8988T (cell line): ENCODE measurements around the gene DDX39B.

Experiments used
- DNase-seq: peaks from one replicate; pipeline ENCODE4 v3.0.0; 2011

The DDX39B gene

DNA sequence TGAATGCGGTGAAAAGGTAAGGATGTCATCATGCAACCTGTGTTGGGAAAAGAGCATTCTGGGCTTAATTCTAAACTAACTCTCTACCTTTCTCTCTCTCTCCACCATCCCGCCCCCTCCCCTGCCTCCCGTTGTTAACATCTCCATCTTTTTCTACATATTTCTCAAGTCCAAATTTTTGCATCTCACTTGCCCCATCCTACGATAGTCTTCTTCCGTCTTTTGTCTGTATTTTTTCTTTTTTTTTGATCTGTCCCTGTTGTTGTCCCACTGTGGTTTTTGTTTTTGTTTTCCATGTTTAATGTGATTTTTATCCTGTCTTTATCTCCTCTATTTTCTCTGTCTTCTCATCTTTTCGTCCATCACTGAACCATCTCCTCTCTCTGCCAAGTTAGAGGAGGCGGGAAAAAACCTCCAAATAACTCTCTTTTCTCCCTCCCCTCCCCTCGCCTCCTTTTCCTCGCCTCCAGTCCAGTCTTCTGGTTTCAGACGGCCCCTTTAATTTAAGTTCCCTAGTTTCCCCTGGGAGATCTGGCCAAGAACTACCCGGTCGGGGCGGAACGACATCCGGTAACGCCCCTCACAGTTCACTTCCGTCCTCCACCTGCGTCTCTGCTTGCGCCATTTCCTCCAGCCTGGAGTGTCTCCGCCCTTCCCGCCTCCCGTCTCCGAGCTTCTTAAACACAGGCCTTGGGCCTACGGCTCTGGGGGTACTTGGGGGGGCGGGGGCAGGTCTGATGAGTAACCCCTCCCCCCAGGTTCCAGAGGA, 5.3 kb upstream of the DDX39B start, which contains the start of gene NFKBIL1:
TSS of gene NFKBIL1 (plus strand) at position 651 of the 769 bp plus-strand sequence. CDS start at position 738, 87 bp downstream.
- DNase-seq = peak; percentile 73

DNA sequence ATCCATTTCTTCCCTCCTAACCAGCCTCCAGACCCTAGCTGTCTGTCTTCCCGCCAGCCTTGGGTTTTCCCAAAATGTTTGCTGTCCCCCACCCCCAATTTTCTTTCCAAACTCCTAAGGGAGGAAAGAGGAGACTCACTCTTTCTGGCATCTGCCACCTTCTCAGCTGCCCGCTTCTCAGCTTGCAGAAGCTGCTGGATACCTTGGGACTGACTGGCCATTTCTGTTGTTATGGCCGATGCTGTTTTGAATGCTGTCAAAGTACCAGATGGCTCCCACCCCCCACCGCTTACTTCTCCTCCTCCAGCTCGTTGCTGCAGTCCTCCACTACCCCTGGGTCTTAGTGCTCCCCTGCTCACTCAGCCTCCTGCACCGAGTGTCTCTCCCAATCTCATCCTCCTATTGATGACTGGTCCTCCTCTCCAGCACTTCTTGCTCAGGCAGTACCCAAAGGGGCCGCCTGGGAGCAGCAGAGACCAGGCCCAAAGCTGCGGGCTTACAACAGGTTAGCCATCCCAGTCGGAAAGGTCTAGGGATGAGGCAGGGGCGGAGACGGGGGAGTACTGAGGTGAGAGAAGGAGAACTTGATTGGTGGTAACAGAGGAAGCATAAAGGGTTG, 4.6 kb upstream of the DDX39B start, which contains the start of gene ATP6V1G2:
TSS of gene ATP6V1G2 (minus strand) at position 270 of the 619 bp plus-strand sequence. CDS start at position 221, 49 bp downstream.
- DNase-seq = no peak

DNA sequence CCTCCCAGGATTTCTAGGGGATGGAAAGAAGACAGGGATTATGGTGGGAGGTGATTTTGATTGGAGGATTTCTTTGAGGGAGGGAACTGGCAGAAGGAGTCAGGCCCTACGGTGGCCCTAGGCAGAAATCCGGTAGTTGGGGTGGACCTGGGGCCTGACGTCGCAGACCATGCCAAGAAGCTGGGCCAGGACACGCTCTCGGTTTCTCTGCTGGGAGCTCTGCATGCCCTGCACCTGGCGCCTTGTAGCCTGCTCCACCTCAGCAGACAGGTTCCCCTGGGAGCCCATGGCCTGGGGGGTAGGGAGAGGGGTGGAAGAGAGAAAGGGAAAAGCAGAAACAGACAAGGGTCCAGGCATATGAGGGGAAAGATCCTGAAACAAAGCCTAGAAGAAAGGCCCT, 3.5 kb upstream of the DDX39B start:
- DNase-seq = no peak

DNA sequence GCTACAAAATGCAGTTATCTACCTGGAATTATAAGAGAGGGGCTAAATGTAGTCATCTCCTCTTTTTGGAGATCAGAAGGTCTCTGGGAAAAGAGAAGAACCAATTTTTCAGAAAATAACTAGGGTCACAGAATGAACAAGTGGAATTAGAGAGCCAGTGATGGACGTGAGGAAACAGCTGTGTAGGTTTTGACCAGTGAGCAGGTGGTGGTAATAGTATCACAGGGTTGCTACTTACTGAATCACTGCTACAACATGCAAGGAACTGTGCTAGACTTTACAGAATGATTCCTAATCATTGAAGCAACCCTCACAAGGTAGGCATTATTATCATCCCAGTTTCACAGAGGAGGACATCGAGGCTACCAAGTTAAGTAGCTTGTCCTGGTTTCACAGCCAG, 2.9 kb upstream of the DDX39B start:
- no peak for DNase-seq

DNA sequence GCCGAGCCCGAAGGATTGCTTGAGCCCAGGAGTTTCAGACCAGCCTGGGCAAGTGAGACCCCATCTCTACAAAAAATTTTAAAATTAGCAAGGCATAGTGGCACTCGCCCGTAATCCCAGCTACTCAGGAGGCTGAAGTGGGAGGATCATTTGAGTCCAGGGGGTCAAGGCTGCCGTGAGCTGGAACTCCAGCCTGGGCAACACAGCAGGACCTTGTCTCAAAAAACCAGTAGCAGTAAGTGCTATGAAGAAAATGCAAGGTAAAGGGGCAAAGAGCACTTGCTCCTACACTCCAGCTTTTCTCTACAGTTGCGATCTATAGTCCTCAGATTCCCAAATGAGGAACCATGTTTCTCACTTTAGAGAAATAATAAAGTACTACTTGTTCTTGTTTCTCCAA, 1.8 kb upstream of the DDX39B start:
- DNase-seq = no peak

DNA sequence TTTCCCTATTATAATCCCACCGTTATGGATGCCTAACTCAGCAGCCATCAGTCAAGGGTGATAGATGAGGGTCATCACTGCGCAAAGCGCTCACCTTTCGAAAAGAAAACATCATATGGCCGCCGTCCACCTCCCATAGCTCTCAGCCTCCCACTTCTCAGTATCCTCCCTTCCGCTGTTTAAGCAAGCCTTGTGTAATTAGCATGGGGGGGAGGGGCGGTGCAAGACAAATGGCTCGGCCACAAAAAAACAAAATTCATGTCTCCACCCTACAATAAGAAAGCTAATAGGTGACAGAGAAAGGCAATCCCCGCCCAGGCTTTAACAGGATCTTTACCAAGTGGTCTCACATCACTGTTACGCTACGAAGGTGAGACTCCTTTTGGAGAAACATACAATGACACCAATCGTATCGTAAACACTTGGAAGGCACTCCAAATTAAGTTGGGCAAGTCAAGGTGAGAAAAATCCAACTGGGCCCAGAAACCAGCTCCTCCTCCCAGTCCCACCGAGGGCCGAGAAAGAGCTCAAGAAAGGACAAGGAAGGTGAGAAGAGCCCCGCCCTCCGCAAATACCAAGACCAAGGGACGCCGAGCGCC, 645 bp downstream of the DDX39B start:
- no peak for DNase-seq

DNA sequence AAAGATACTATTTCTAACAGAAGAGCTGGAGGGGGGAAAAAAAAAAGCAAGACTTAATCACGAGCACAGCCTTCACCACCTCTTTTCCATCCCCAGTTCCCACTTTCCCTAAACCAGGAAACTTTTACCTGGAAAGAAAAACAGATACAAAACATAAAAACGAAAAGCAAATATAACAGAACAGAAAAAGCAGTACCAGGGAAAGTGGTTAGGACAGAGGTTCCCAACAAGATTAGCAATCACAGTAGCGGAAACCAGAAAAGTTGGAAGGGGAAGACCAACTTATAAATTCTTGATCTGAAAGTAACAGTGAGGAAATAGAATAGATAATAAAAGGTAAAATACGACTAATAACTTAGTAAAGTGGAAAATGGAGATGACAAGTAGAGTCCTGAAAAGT, 1.2 kb downstream of the DDX39B start:
- DNase-seq = no peak

DNA sequence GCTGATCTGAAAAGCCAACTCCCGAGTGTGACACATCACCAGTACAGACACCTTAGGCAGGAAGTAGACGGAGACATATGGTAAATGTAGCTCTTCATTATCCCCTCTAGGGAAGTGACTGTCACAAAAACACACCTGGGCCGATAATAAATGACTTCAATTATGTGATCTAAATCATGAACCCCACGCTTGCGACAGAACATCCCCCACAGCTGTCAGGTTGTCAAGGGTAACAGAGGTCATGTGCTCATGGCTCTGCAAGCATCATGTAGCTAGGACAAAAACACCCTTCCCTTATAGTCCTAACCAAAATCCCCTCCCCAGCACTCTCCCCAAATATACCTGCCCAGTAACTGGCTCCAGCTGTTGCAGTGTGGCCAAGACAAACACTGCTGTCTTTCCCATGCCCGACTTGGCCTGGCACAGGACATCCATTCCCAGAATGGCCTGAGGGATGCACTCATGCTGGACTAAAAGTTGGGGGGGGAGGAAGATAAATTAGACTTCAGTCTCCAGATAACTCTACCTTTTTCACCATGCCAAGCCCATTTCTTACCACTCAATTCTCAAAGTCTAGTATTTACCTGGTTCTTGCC, 2.9 kb downstream of the DDX39B start:
- no peak for DNase-seq

DNA sequence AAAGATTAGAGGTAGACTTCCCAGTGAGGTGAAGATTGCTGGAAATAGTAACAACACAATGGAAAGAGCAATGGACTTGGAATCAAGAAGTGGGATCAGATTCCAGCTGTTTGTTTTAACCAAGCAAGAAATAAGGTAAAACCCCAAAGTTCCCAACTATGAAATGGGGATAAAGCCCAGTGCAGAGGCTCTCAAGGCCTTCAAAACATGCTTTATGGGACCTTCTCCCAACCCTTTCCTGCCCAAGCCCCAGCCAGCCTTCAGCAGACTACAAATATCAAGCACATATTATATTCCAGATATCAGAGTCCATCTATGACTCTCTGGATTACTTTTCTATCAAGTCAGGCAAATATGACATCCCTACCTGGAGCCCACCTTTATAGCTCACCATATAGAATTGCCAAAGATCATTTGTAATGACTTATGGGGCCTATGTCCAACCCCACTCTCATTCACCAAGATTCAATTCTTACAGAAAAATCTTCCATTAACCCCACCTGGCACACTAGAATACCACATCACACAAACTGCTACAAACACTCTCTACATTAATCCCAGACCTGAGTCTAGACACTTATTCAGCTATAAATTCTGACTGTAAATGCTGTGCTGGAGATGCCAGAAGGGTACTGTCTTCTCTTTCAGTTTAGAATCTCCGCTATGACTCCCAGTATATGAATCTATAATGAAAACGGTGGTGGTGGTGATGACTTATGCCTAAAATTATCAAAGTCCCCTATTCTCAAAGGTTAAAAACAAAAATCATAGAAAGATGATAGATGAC, 6.1 kb downstream of the DDX39B start:
- no peak for DNase-seq

DNA sequence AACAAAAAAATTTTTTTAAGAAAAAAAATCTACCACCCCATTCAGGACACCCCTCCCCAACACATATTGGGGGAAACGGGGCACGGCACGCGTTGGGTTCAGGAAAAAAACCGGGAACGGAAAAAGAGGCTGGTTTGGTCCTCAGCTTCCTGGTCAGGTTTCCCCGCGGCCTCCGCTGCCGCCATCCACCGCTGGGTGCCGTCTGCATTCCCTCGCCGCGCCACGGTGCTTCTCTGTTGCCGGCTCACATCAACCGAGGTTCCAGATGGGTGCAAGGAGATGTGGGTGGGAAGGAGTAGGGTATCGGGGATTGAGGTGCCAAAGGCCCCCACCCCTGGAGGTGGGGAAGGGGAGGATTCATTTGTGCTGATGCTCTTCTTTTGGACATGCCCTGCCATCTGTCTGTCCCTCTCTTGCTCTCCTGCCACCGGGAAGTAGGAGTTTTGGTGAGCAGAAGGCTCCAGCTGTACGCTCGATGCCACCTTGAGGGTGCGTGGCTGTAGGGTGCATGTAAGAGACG, 7.2 kb downstream of the DDX39B start:
- no peak for DNase-seq

DNA sequence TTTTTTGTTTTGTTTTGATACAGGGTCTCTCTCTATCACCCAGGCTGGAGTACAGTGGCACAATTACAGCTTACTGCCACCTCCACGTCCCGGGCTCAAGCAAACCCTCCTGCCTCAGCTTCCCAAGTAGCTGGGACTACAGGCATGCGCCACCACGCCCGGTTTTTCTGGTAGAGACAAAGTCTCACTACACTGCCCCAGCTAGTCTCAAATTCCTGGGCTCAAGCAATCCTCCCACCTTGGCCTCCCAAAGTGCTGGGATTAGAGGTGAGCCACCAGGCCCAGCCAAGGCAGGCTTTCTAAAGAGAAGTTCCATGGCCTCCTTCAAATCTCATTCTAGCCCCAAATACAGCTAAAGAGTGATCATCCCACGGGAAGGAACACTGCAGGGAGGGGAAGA, 7.8 kb downstream of the DDX39B start:
- no peak for DNase-seq

DNA sequence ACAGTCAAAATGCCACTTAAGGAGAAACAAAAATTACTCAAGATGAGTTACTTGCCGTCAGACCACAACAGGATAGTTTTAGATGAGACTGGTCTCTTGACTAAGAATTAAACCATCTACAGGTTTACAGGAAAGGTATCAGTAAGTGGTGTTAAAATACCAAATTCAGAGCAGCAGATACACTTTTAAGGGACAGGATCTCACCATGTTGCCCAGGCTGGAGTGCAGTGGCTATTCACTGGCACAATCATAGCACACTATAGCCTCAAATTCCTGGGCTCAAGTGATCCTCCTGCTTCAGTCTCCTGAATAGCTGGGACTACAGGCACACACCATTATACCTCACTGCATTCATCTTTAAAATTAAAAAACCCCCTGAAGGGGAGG, 8.4 kb downstream of the DDX39B start:
- DNase-seq = no peak

DNA sequence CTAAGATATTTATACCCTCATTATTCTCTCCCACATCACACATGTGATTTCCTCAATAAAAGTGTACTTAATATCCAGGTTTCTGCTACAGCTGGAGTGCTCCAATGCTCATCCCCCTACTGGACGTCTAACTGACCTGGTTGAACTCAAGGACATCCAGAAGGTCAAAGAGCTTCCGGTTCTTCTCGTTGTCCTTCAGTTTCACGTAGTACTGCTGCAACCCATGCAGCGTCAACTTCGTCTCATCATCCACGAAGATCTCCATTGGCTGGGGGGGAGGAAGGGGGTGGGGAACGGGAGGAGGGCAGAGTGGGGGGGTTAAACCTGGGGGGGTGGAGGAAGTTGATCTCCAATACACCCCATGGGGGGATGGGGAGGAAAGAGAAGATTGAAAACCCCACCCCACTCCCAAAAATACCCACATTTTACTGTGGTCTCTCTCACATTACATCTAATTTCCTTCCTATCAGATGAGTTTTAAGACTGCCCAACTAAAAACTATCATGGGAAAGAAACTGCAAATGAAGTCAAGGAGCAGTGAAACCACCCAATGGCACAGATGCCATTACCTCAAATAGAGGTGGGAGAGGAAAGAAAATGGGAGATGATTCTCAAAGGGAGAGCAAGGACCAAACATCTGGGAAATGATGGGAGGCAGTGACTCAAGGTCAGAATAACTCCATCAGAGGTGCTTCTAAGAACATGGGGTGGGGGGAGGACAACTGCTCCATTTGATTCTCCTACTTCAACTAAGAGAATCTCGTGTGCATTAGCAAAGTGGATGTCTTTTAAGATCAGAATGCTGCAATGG, 9.0 kb downstream of the DDX39B start:
- DNase-seq = no peak

DNA sequence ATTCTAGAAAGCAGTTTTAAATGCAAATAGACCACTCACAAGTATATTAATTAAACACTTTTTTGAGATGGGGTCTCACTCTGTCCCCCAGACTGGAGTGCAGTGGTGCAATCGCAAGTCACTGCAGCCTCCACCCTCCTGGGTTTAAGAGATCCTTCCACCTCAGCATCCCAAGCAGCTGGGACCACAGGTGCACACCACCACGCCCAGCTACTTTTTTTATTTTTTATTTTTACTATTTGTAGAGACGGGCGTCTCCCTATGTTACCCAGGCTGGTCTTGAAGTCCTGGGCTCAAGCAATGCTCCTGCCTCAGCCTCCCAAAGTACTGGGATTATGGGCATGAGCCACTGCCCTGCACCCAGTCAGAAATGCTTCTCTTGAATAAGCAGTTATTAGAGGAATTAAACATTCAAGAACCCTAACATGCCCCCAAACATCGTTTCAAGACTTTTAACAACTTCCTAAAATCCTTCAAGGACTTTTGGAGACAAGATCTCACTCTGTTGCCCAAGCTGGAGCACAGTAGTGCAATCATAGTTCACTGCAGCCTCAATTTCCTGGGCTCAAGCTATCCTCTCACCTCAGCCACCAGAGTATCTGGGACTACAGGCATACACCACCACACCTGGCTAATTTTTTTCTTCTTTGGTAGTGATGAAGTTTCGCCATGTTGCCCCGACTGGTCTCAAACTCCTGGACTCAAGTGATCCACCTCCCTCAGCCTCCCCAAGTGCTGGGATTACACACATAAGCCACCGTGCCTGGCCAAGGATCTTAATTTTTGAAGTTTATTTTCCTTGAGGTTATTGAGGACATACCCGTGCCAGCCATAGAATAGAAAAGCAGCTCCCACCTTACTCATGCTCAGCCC, 9.8 kb downstream of the DDX39B start:
- no peak for DNase-seq

DNA sequence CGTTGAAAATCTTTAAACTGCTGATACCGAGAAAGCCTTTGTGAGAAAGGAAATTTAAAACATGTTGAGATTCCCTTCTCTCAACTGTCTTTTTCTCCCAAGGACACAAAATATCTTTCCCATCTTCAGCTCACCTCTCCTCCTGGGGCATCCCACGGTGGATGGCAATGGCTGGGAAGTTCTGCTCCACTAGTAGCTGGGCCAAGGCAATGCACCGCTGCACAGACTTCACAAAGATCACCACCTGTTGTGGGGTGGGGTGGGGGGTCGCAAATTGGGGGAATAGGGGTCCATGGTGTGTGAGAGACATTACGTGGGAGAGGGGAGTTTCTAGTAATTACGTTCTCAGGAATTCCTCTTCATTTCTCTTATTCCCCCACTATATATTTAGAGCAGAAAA, 10.6 kb downstream of the DDX39B start:
- no peak for DNase-seq

DNA sequence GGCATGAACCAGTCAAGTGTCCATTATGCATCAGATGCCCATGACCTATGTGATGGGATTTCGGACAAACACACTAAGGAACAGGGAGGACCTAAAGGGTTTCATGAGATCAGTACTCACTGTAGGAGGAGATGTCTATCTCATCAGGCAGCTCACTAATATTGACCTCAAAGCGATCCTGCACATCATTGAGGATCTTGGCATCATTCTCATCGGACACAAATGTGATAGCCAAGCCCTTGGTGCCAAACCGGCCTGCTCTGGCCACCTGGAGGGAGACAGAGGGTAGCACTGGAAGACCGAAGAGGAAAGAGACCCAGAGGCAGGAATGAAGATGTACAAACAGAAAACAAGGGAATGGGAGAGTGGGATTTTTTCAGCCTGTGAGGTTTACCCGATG, 11.1 kb downstream of the DDX39B start:
- DNase-seq = no peak

DNA sequence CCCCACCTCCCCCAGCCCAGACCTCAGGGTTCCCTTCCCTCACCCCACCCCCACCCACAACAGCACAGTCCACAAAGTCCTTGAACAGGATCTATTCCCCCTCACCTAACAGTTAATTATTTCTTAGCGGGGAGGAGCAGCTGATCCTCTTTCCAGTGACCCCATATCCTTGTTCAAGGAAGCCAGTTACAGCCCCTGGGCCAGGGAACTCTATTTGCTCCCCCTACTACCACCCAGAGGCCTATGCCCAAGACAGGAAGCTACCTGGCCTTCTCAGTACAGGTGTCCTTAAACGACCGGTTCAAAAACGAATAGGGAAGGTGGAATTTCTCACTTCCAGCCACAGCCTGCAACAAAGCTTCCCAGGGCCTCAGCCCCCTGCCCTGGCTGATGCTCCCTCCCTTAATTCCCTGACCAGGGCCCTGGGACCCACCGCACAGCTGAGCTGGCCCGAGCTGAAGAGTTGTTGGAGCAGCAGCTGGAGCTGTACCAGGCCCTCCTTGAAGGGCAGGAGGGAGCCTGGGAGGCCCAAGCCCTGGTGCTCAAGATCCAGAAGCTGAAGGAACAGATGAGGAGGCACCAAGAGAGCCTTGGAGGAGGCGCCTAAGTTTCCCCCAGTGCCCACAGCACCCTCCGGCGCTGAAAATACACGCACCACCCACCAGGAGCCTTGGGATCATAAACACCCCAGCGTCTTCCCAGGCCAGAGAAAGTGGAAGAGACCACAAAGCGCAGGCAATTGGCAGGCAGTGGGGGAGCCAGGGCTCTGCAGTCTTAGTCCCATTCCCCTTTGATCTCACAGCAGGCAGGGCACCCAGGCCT, 12.3 kb downstream of the DDX39B start:
- no peak for DNase-seq

DNA sequence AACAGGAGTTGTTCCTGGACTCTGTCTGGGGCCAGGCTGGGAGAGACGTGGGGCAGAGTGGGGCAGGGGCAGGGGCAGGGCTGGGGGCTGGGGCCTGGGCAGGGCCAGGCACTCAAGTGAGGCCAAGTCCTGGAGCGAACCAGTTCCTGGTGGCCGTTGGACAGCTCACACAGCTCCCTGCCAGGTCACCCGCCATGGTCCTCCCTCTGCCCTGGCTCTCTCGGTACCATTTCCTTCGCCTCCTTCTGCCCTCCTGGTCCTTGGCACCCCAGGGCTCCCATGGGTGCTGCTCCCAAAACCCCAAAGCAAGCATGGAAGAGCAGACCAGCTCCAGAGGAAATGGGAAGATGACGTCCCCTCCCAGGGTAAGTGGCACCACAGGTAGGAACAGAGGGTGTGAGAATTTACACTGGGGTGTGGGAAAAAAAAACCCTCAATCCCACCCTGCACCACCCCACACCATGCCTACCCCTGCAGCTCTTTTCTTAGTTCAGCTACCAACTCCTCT, 12.9 kb downstream of the DDX39B start, which contains the start of gene MCCD1:
TSS of gene MCCD1 (plus strand) at position 142 of the 508 bp plus-strand sequence. CDS start at position 195, 53 bp downstream.
- no peak for DNase-seq

DNA sequence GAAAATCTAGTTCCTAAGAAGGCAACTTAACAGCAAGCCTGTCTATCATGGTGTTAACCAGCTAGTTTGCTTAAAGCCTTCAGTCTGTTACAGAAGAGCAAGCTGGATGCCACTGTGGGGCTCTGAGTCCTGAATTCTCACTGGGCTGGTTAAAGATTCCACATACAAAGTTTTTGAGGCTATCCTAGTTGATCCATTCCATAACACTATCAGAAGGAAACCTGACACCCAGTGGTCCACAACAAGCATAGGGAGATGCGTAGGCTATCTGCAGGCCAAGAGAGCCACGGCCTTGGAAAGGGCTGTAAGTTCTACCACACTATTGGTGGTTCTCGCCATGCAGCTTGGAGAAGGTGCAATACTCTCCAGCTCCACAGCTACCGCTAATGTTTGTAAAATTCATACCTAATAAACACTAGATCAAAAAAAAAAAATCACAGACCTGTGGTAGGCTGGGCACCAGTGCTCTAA, 13.5 kb downstream of the DDX39B start:
- no peak for DNase-seq
